Gastroesophageal sphincter (tissue), 3 donors: ENCODE results near the gene MFSD6L.

Experiments
- CTCF ChIP-seq, 4 experiments: fragments of 200-600 bp in 2 of 4; fragments of 450-650 bp in 2 of 4; sonication (generic) in 1 of 4; IDR thresholded peaks; one replicate each; pipeline ENCODE4 v1.5.1; 2017 to 2019; ENCODE audit warnings: antibody characterized with exemption in 4 of 4, mild to moderate bottlenecking in 2 of 4, moderate library complexity in 2 of 4
- EP300 ChIP-seq: sonication (generic); formaldehyde crosslinking; IDR thresholded peaks from one replicate; pipeline ENCODE4 v1.6.1; 2017; ENCODE audit warnings: antibody characterized with exemption, mild to moderate bottlenecking
- POLR2A ChIP-seq, 2 donors: fragments of 450-650 bp; IDR thresholded peaks; one replicate each; pipeline ENCODE4 v1.6.1; 2017; ENCODE audit warnings: antibody characterized with exemption in 2 of 2, mild to moderate bottlenecking in 2 of 2, moderate library complexity in 1 of 2

- TF ChIP-seq CTCF (IDR thresholded peaks at IDR 0.05) (no peak), EP300 (no peak), POLR2A (IDR thresholded peaks at IDR 0.05) (no peak)
Measured at GRCh38 chr17:8792646-8793045, 6.5 kb downstream of the MFSD6L start.
